Stomach (tissue), 9 donors: ENCODE data around the gene UBE2I. TPM values are rescaled to one million over a fixed set of nuclear protein-coding genes. Genes with fewer than 3 reads are reported as not detected.

Experiments
- DNase-seq, 2 donors: peaks; one replicate each; pipeline versions ENCODE4 v3.0.0 to v3.0.0-alpha.2; 2013 to 2019
- H3K27ac ChIP-seq, 5 donors: fragments of 200-600 bp in 4 of 5; sonication (generic) in 4 of 5; one replicate each; pipeline ENCODE4 v1.5.1; 2013 to 2019; ENCODE audit warnings: mild to moderate bottlenecking in 1 of 5, moderate library complexity in 1 of 5
- H3K27me3 ChIP-seq, 3 donors: fragments of 200-600 bp; sonication (generic); one replicate each; pipeline ENCODE4 v1.5.1; 2017 to 2019; ENCODE audit warnings: mixed run types in 1 of 3
- H3K36me3 ChIP-seq, 4 donors: fragments of 200-600 bp; sonication (generic); 1 replicate in 3 of 4; 2 replicates in 1 of 4; pipeline ENCODE4 v1.5.1; 2016 to 2019
- H3K4me1 ChIP-seq, 4 donors: fragments of 200-600 bp; sonication (generic); one replicate each; pipeline ENCODE4 v1.5.1; 2016 to 2019
- H3K4me3 ChIP-seq, 4 donors: fragments of 200-600 bp; sonication (generic) in 3 of 4; one replicate each; pipeline ENCODE4 v1.5.1; 2016 to 2019; ENCODE audit warnings: mild to moderate bottlenecking in 1 of 4
- H3K9me3 ChIP-seq, 4 donors: fragments of 200-600 bp; sonication (generic); one replicate each; pipeline ENCODE4 v1.5.1; 2016 to 2019
- CTCF ChIP-seq, 7 experiments: fragments of 450-650 bp in 4 of 7; fragments of 200-600 bp in 3 of 7; sonication (generic) in 3 of 7; IDR thresholded peaks; one replicate each; pipeline ENCODE4 v1.5.1; 2016 to 2019; ENCODE audit warnings: antibody characterized with exemption in 7 of 7, control low read depth in 2 of 7, mild to moderate bottlenecking in 1 of 7
- EP300 ChIP-seq: sonication (generic); formaldehyde crosslinking; IDR thresholded peaks from one replicate; pipeline ENCODE4 v1.6.1; 2017; ENCODE audit warnings: antibody characterized with exemption
- POLR2A ChIP-seq, 4 donors: fragments of 450-650 bp; IDR thresholded peaks; one replicate each; pipeline ENCODE4 v1.6.1; 2016; ENCODE audit warnings: antibody characterized with exemption in 4 of 4, control low read depth in 2 of 4, mild to moderate bottlenecking in 1 of 4, moderate library complexity in 1 of 4
- POLR2AphosphoS5 ChIP-seq, 3 donors: sonication (generic); formaldehyde crosslinking; IDR thresholded peaks; one replicate each; pipeline ENCODE4 v1.6.1; 2016; ENCODE audit warnings: antibody characterized with exemption in 3 of 3
- WGBS, 5 donors: extraction: QIAGEN DNeasy Blood & Tissue Kit in 3 of 5; methylation state at CpG; one replicate each; pipeline versions ENCODE4 v1.1.5 to v1.1.7; 2013 to 2018; 5-methylcytosine and 5-hydroxymethylcytosine counted together
- intact Hi-C: fragments of 100-400 bp; cut with DNase I; formaldehyde crosslinking; loops from one replicate; pipeline ENCODE4 v1.15.1; 2023; ENCODE audit warnings: low total_unique reads
- polyA plus RNA-seq, 3 donors: library from polyadenylated mRNA; stranded (reverse); fragments of 200-250 nt; gene quantifications; one replicate each; pipeline ENCODE4 v1.2.3, GENCODE V29; 2013
- total RNA-seq, 5 donors: library from RNA; depleted of rRNA; stranded (reverse); fragments of >200 nt; gene quantifications; one replicate each; pipeline versions ENCODE4 v1.1.0 to v1.2.3, GENCODE V29; 2014 to 2016
- donor health status: healthy with polysubstance abuse.
- donor health status: Bipolar disorder and iron deficiency.
- donor health status: healthy.

UBE2I gene
- total and polyA plus RNA-seq, 8 donors, result 42.0 to 71.0 (median 46.7) TPM

DNA sequence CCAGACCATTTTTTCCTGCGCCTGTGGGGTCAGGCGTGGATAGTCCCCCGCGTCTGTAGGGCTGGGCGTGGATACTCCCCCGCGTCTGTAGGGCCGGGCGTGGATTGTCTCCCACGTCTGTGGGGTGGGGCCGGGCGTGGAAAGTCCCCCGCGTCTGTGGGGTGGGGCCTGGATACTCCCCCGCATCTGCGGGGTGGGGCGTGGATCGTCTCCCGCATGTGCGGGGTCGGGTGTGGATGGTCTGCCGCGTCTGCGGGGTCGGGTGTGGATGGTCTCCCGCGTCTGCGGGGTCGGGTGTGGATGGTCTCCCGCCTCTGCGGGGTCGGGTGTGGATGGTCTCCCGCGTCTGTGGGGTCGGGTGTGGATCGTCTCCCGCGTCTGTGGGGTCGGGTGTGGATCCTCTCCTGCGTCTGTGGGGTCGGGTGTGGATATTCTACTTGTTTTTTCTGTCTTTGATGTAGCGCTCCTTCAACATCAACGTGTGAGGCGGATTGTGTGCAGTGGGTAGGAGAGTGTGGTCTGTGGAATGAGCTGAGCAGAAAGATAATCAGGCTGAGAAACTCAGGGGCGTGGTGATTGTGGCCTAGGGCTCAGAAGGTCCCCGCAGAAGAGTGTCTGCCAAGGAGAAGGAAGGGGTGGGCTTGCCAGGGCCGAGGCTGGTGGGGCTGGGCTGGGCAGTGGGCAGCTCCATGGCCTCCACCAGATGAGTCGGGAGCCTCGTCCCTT lies 45.5 kb downstream of the UBE2I start:
- no peak for TF ChIP-seq CTCF (IDR thresholded peaks at IDR 0.05)
- TF ChIP-seq POLR2A (IDR thresholded peaks at IDR 0.05), result no peak
- no peak for TF ChIP-seq POLR2AphosphoS5 (IDR thresholded peaks at IDR 0.05)
- no peak for TF ChIP-seq EP300
- peaks cover 18 to 75% (median 57%) of the 10 kb centered on the region in 4 donors for H3K4me1 ChIP-seq
- no peak overlapping the region for H3K27ac ChIP-seq
- no peak for DNase-seq
- H3K27me3 ChIP-seq, result no peaks in the 10 kb centered on the region
- H3K4me3 ChIP-seq, result no peak overlapping the region
- intact Hi-C loops, result no loop called here
- WGBS, 5 donors, result 81 to 84% (median 83%) methylated on average over 35 to 49 of the region's 49 CpGs
- peaks cover 5 to 30% (median 26%) of the 10 kb centered on the region in 4 donors for H3K36me3 ChIP-seq
- H3K9me3 ChIP-seq, result no peaks in the 10 kb centered on the region

- no peak for DNase-seq
- TF ChIP-seq POLR2AphosphoS5 (IDR thresholded peaks at IDR 0.05) (no peak), CTCF (IDR thresholded peaks at IDR 0.05) (no peak), EP300 (no peak), POLR2A (IDR thresholded peaks at IDR 0.05) (no peak)
- Histone ChIP-seq H3K9me3 (no peaks in the 10 kb centered on the region), H3K36me3 (peaks cover 5 to 30% (median 27%) of the 10 kb centered on the region in 4 donors), H3K27me3 (no peaks in the 10 kb centered on the region), H3K4me1 (peaks cover 14 to 69% (median 51%) of the 10 kb centered on the region in 4 donors), H3K27ac (no peak overlapping the region), H3K4me3 (no peak overlapping the region)
- WGBS, 5 donors, result 82 to 92% (median 83%) methylated on average over 6 to 15 of the region's 15 CpGs
- intact Hi-C loops, result no loop called here
Measured at GRCh38 chr16:1355591-1355990, 46.2 kb downstream of the UBE2I start.

DNA sequence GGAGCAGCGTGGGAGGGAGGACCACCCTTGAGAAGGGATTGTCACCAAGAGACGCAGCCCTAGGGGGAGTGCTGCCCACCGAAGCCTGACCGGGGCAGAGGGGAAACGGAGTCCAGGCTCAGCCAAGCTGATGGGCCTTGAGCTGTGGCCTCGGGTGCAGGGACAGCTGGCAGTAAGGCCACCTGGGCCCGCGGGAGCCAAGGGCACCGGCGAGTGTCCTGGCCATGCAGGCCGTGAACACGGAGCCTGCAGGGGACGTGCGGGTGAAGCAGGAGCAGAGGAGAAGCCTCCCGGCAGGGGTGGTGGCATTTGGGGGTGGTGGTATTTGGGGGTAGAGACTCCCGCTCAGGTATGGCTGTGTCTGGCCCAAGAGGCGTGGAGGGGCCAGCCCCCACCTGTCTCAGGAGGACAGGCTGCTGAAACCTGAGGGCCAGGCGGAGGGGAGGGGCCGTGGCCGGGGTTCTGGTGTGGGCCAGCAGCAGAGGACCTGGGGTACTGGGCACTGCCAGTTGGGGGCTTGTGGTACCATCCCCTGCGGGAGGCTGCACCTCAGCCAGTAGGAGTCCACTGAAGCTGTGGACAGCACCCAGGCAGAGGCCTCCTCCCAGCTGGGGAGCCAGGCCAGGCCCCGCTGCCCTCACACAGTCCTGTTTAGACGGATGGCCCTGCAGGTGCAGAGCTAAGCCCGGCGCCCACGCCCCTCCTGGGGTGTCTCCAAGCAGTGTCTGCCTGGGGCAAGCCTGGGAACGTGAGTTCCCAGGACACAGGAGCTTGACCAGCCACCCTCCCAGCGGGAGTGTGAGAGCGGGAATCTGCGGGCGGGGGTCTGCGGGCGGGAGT lies 46.8 kb downstream of the UBE2I start:
- peaks cover 9 to 36% (median 34%) of the 10 kb centered on the region in 4 donors for H3K36me3 ChIP-seq
- peaks cover 7 to 62% (median 44%) of the 10 kb centered on the region in 4 donors for H3K4me1 ChIP-seq
- no peak overlapping the region for H3K4me3 ChIP-seq
- no peak for DNase-seq
- intact Hi-C loops, result no loop called here
- no peak overlapping the region for H3K27ac ChIP-seq
- no peaks in the 10 kb centered on the region for H3K9me3 ChIP-seq
- no peak for TF ChIP-seq CTCF (IDR thresholded peaks at IDR 0.05)
- WGBS, 5 donors, result 68 to 84% (median 73%) methylated on average over 23 to 33 of the region's 33 CpGs
- H3K27me3 ChIP-seq, result no peaks in the 10 kb centered on the region

DNA sequence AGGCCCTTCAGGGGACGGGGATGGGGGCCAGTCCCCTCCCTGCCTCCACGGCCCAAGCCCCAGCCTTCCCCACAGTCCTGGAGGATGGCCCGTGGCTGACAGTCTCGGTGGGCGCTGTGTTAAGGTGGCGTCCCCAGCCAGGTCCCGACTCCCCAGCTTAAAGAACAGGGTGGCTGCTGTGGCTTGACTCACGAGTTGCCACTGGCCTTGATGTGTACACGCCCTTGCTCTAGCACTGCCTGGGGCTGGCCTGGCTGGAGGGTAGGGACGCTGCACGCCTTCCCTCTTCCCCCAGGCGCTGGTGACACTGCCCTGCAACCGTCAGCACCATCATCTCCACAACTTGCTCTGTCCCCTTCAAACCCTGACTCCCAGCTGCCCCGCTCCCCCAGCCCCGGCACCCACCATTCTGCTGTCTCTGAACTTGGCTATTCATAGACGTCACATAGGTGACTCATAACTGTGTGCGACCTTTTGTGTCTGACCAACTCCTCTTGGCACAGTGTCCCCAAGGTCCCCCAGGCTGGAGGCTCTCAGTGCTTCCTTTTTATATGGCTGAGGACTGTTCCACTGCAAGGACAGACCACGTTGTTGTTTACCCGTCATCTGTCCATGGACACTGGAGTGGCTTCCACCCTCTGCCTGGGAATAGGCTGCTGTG lies 48.6 kb downstream of the UBE2I start:
- peaks cover 0 to 51% (median 31%) of the 10 kb centered on the region in 4 donors for H3K4me1 ChIP-seq
- no peak overlapping the region for H3K27ac ChIP-seq
- intact Hi-C loops, result no loop called here
- H3K27me3 ChIP-seq, result no peaks in the 10 kb centered on the region
- WGBS, 5 donors, result 72 to 81% (median 78%) methylated on average over 10 to 19 of the region's 19 CpGs
- TF ChIP-seq EP300 (no peak), POLR2AphosphoS5 (IDR thresholded peaks at IDR 0.05) (no peak), POLR2A (IDR thresholded peaks at IDR 0.05) (no peak), CTCF (IDR thresholded peaks at IDR 0.05) (no peak)
- no peak for DNase-seq
- H3K4me3 ChIP-seq, result no peak overlapping the region
- H3K36me3 ChIP-seq, result peaks cover 24 to 53% (median 51%) of the 10 kb centered on the region in 4 donors
- H3K9me3 ChIP-seq, result no peaks in the 10 kb centered on the region
